Neural cell (in vitro differentiated cells): ENCODE results near the gene XPNPEP2.

Experiments used
- CTCF ChIP-seq: fragments of 450-650 bp; IDR thresholded peaks from 2 replicates; pipeline ENCODE4 v1.5.1; 2014; ENCODE audit warnings: antibody characterized with exemption, mild to moderate bottlenecking, moderate library complexity; ENCODE audit not compliant: poor library complexity, severe bottlenecking
- EP300 ChIP-seq: fragments of 450-650 bp; conservative IDR thresholded peaks from 2 replicates; pipeline ENCODE4 v1.6.1; 2014; ENCODE audit warnings: antibody characterized with exemption, mild to moderate bottlenecking, moderate library complexity; ENCODE audit not compliant: poor library complexity, severe bottlenecking
- EZH2 ChIP-seq: fragments of 200-600, 300-800 bp; shearing (Covaris generic), sonication (generic); IDR thresholded peaks from 2 replicates; pipeline ENCODE4 v1.6.1; 2014; ENCODE audit warnings: antibody characterized with exemption, low read length, borderline replicate concordance, mild to moderate bottlenecking; ENCODE audit not compliant: insufficient read depth, poor library complexity, severe bottlenecking
- POLR2AphosphoS5 ChIP-seq: IDR thresholded peaks from 2 replicates; pipeline ENCODE4 v1.6.1; 2012
- RAD21 ChIP-seq: fragments of 450-650 bp; conservative IDR thresholded peaks from 2 replicates; pipeline ENCODE4 v1.6.1; 2014; ENCODE audit warnings: antibody characterized with exemption, mild to moderate bottlenecking, moderate library complexity
- TAF1 ChIP-seq: IDR thresholded peaks from 2 replicates; pipeline ENCODE4 v1.6.1; 2012; ENCODE audit warnings: low read depth

DNA sequence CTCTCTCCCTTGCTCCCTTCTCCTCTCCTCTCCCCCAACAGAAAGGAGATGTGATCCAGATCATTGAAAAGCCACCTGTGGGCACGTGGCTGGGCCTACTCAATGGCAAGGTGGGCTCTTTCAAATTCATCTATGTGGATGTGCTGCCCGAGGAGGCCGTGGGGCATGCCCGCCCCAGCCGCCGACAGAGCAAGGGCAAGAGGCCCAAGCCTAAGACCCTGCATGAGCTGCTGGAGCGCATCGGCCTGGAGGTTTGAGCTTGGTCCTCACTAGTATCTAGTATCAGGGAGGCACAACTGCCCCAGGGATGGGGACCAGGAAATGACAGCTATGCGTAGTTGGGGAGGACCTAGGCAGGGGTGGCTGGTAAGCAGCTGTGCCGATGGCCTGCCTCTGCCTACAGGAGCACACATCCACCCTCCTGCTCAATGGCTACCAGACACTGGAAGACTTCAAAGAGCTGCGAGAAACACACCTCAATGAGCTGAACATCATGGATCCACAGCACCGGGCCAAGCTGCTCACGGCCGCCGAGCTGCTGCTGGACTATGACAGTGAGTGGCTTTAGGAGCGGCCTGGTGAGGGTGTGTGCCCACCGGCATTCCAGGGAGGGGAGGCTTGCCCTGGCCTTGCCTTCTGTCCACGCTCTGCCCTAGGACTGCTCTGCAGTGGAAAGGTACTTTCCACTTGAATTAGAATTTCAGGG is 54.0 kb downstream of the XPNPEP2 start:
- TF ChIP-seq EP300 (no peak), CTCF (no peak), EZH2 (no peak), POLR2AphosphoS5 (no peak), RAD21 (no peak), TAF1 (no peak)
